Lung (tissue), 12 donors: ENCODE results near the gene SSH3. TPM values are rescaled to one million over a fixed set of nuclear protein-coding genes. Genes with fewer than 3 reads are reported as not detected.

ENCODE experiments used
- ATAC-seq: fragments of 200-7000 bp; cut with Tn5 transposase; one replicate; pipeline ENCODE4 v1.9.1; 2020; ENCODE audit warnings: moderate number of reproducible peaks; ENCODE audit not compliant: insufficient read depth, low FRiP score
- DNase-seq, 3 donors: peaks; one replicate each; pipeline ENCODE4 v3.0.0-alpha.2; 2013 to 2017
- H3K27ac ChIP-seq, 2 donors: one replicate each; pipeline ENCODE4 v1.5.1; 2013; ENCODE audit warnings: mild to moderate bottlenecking in 2 of 2, moderate library complexity in 2 of 2, control low read depth in 1 of 2, inconsistent platforms in 1 of 2, low read depth in 1 of 2, low read length in 1 of 2
- H3K27me3 ChIP-seq, 3 donors: one replicate each; pipeline ENCODE4 v1.5.1; 2013; ENCODE audit warnings: low read length in 2 of 3; ENCODE audit not compliant: control insufficient read depth in 3 of 3, insufficient read depth in 3 of 3
- H3K36me3 ChIP-seq, 4 donors: one replicate each; pipeline ENCODE4 v1.5.1; 2013; ENCODE audit warnings: low read length in 4 of 4, mild to moderate bottlenecking in 1 of 4, moderate library complexity in 1 of 4; ENCODE audit not compliant: control insufficient read depth in 4 of 4, insufficient read depth in 4 of 4
- H3K4me1 ChIP-seq, 5 donors: one replicate each; pipeline ENCODE4 v1.5.1; 2013; ENCODE audit warnings: low read length in 5 of 5, mild to moderate bottlenecking in 2 of 5, moderate library complexity in 1 of 5; ENCODE audit not compliant: control insufficient read depth in 5 of 5, insufficient read depth in 5 of 5
- H3K4me3 ChIP-seq: one replicate; pipeline ENCODE4 v1.5.1; 2013; ENCODE audit warnings: mild to moderate bottlenecking, control low read depth, moderate library complexity
- H3K9ac ChIP-seq, 2 donors: one replicate each; pipeline ENCODE4 v1.5.1; 2013; ENCODE audit warnings: low read length in 2 of 2, control low read depth in 1 of 2; ENCODE audit not compliant: insufficient read depth in 1 of 2
- H3K9me3 ChIP-seq, 4 donors: one replicate each; pipeline ENCODE4 v1.5.1; 2013; ENCODE audit warnings: low read length in 3 of 4, mild to moderate bottlenecking in 1 of 4, moderate library complexity in 1 of 4; ENCODE audit not compliant: control insufficient read depth in 4 of 4, insufficient read depth in 3 of 4
- CTCF ChIP-seq: IDR thresholded peaks from 2 replicates; pipeline ENCODE4 v1.5.1; 2012; ENCODE audit warnings: mild to moderate bottlenecking; ENCODE audit errors: control extremely low read depth, extremely low read depth
- WGBS, 2 donors: extraction: QIAGEN DNeasy Blood & Tissue Kit; methylation state at CpG; one replicate each; pipeline ENCODE4 v1.1.7; 2013; 5-methylcytosine and 5-hydroxymethylcytosine counted together
- polyA plus RNA-seq, 2 donors: library from polyadenylated mRNA; stranded (reverse); fragments of 200-250 nt; gene quantifications; one replicate each; pipeline ENCODE4 v1.2.1, GENCODE V29; 2013
- total RNA-seq, 2 donors: library from RNA; depleted of rRNA in 1 of 2; stranded (reverse); fragments of >200 nt in 1 of 2; gene quantifications; one replicate each; pipeline ENCODE4 v1.2.1, GENCODE V29; 2014 to 2021
- donor health status: control.
- donor health status: control.
- donor health status: Bipolar disorder and iron deficiency.
- donor health status: healthy.
- donor health status: DM: yes; HTN: yes; CAD: no.

The SSH3 gene
- total and polyA plus RNA-seq, 4 donors = 19.0 to 42.7 (median 27.2) TPM

- Histone ChIP-seq H3K4me3 (no peak overlapping the region), H3K9me3 (peaks cover 0 to 4% (median 0%) of the 10 kb centered on the region in 4 donors), H3K36me3 (peaks cover 0 to 43% (median 22%) of the 10 kb centered on the region in 4 donors), H3K27me3 (no peaks in the 10 kb centered on the region), H3K4me1 (peaks cover 0 to 25% (median 7%) of the 10 kb centered on the region in 5 donors), H3K9ac (no peak overlapping the region), H3K27ac (no peak overlapping the region)
- 95% methylated on average over 28 to 29 of the region's 29 CpGs for WGBS, 2 donors
- ATAC-seq (no peak), DNase-seq (no peak)
- TF ChIP-seq CTCF = no peak
Observed at GRCh38 chr11:67299471-67300191, 3.7 kb upstream of the SSH3 start.

GRCh38 chr11:67300256-67300755, 3.0 kb upstream of the SSH3 start:
- Histone ChIP-seq H3K4me3 (no peak overlapping the region), H3K9me3 (peaks cover 0 to 4% (median 0%) of the 10 kb centered on the region in 4 donors), H3K36me3 (peaks cover 0 to 38% (median 21%) of the 10 kb centered on the region in 4 donors), H3K27ac (no peak overlapping the region), H3K27me3 (no peaks in the 10 kb centered on the region), H3K4me1 (peaks cover 0 to 28% (median 7%) of the 10 kb centered on the region in 5 donors), H3K9ac (no peak overlapping the region)
- TF ChIP-seq CTCF = no peak
- WGBS, 2 donors = 94 to 95% methylated on average over 13 of the region's 13 CpGs
- DNase-seq (no peak), ATAC-seq (no peak)

- H3K4me3 ChIP-seq = no peak overlapping the region
- peaks cover 0 to 32% (median 18%) of the 10 kb centered on the region in 4 donors for H3K36me3 ChIP-seq
- no peak overlapping the region for H3K9ac ChIP-seq
- H3K27ac ChIP-seq = no peak overlapping the region
- no peaks in the 10 kb centered on the region for H3K27me3 ChIP-seq
- no peak for TF ChIP-seq CTCF
- H3K4me1 ChIP-seq = peaks cover 0 to 28% (median 7%) of the 10 kb centered on the region in 5 donors
- DNase-seq (no peak), ATAC-seq (no peak)
- 92% methylated on average over 22 of the region's 22 CpGs for WGBS, 2 donors
- no peaks in the 10 kb centered on the region for H3K9me3 ChIP-seq
Observed at GRCh38 chr11:67300756-67301312, 2.5 kb upstream of the SSH3 start.
